ENCODE measurements around the gene CENPT.
"Not testable (repeated sequence)": the region's sequence is repeated elsewhere in the genome, so short reads cannot be mapped to it uniquely, and the experiment has no call there.

CENPT gene

DNA sequence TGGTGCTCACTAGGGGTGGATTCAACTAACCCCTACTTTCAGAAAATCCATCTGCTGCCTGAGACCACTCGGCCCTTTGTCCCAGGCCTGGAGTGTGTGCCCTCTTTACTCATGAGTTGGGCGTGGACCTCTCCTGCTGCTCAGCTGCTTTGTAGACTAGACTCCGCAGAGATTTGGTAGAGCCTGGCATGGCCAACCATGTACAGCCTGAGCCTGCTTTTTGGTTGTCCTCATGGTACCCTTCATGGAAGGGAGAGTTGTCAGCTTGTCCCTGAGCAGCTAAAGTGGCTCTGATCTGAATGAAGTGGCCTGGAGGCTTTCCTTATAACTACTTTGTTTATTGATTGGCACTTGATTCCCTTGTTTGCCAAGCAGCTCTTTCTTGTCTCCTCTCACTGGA lies 26.9 kb upstream of the CENPT start:
- no peak for DNase-seq (ENCODE audit: low read depth)

DNA sequence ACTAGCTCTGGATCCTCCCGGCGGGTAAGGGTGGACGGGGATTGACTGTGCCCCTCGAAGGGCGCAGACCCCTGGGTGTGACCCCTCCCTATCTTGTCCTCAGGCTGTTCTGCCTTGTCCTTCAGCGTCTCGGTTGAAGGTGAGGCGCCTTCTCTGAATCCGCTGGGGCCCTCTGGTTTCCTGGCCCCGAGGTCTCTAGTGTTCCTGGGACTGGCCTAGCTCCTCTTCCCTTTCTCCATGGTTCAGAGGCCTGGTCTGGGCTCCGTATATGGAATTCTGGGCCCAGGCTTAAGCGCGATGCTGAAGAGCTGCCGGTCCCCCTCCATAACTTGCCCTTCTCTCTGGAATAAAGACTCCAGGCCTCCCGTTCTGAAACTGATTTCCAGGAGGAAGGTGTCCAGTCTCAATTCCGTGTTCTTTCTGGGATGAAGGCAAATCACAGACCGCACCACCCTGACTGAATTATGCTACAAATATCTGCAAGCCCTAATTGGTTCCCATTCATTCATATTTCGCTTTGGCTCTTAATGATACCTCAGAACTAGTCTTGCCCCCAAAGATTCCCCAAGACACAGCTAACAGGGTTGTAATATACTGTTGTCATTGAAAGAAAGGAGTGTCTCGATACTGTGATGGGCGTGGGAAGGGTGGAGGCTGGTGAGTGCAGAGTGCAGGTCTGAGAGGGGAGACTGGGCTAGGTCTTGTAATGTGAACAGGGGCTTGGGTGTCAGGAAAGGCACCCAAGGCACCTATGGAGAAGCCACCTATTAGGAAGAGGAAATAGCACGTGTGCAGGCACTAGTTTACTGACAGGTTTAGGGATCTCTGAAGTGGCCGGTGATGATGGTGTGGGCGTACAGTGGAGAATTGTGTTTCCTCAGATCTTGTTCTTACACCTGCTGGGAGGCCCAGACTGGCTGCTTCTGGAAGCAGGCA lies 26.2 kb upstream of the CENPT start:
- no peak for DNase-seq (ENCODE audit: low read depth)

DNA sequence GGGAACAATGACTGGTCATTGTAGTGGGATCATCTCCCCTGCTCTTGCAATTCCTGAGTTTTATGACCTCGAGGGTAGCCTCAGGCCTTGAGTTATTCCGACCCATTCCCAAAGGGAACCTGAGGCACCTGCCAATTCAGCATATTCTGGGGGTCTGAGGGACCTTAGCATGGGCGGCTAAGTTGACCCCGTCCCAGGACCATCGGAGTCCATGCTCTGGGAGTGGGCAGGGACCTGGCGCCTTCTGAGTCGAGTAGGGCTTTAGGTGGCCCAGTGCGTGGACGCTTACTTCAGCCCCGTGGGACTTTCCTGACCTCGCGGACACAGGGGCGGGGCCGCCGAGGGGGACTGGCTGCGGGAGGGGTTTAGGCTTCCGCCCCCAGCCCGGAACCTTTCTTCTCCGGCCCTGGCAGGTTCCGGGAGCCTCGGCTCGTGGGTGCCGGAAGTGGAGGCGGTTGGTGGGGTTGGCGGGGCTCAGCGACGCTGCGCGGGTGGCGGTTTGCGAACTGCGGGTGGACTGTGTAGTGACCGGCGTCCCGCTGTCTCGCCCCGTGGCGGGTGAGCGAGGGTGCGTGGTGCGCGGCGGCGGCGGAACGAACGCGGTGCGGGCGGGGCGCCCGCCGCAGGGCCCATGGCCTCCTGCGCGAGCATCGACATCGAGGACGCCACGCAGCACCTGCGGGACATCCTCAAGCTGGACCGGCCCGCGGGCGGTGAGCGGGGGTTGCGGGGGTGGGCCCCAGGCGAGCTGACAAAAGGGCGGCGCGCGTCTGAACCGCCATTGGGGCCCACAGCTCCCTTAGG lies 25.3 kb upstream of the CENPT start, which contains the start of gene EDC4:
EDC4 (plus strand) TSS at position 422 of the 804 bp plus-strand sequence; CDS start at position 632, 210 bp downstream.
- DNase-seq (ENCODE audit: low read depth): peak; percentile 84

DNA sequence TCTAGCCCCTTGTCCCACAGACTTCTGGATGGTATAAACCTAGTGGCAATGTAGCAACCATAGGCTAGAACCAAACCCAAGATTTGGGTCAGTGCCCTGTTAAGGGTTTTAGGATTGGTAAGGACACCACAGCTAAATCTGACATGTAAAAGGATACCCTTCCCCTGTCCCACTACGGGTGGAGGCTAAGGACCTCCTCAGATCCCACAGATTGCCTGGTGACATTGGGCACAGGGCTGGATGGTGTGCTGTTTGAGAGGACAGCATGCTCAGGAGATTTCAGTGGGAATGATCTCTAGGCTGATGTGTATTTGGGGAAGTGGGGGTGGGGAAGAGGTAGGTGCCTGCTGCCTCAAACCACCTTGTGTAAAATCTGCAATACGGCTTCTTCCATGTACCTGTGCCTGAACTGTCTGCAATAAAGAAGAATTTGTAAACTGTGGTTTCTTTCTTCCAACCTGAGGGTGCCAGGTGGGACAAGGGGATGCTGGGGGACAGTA lies 24.7 kb upstream of the CENPT start:
- no peak for DNase-seq (ENCODE audit: low read depth)

DNA sequence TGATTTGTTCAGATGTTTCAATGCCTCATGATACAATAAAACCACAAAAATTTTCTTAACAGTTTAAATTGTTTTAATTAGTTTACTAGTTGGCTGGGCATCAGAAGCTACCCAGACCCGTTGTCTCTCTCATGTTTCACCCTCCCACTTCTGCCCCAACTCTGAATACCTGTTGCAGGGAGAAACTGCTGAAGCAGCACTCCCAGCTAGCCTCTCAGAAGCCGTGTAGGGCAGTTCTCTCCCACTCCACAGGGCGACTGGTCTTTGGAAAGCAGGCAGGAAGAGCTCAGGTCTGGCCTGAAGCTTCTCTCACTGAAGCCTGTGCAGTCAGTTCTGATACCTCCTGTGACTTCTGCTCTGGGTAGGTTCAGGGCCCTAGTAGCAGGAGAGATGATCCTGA lies 23.8 kb upstream of the CENPT start:
- no peak for DNase-seq (ENCODE audit: low read depth)

DNA sequence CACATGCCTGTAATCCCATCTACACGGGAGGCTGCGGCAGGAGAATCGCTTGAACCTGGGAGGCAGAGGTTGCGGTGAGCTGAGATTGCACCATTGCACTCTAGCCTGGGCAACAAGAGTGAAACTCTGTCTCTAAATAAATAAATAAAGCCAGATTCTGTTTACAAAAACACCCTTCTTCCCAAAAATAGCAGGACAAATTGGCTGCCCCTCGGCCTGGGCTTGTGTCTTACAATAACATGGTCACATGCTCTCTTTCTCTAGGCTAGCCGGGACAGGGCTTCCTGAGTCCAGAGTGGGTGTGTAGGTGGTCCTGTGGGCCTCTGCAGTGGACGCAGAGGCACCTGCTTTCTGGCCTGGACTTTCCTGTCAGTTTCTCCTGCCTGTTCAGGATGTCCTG lies 22.2 kb upstream of the CENPT start:
- DNase-seq (ENCODE audit: low read depth): no peak

DNA sequence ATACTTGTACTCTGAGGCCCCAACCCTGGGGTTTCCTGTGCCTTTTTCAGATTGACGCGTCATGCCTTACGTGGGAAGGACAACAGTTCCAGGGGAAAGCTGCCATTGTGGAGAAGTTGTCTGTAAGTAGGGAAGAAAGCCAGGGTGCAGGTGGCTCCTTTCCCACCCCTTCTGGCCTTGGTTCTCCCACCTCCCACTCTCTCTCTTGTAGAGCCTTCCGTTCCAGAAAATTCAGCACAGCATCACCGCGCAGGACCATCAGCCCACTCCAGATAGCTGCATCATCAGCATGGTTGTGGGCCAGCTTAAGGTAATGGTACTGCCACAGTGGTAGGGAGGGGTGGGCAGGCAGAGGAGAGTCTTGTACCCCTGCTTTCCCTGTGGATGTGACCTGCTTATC lies 20.8 kb upstream of the CENPT start:
- DNase-seq (ENCODE audit: low read depth): no peak

DNA sequence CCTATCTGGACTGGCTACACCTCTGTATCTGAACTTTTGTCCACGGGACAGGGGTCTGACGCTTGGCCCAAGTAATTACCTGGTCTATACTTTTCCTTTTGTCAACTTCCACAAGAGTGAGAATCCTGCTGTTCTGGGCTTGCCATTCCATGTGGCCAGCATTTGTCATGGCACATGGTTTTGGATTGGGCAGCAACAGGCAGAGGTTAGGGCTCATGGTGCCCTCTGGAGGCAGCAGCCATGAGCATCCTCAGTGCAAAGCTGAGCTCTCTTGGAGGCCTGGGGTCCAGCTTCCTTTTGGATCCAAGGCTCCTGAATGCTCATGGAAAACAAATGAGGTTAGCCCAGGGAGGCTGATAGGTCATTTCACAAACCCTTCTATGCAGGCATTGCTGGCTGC lies 17.8 kb upstream of the CENPT start:
- DNase-seq (ENCODE audit: low read depth): no peak

DNA sequence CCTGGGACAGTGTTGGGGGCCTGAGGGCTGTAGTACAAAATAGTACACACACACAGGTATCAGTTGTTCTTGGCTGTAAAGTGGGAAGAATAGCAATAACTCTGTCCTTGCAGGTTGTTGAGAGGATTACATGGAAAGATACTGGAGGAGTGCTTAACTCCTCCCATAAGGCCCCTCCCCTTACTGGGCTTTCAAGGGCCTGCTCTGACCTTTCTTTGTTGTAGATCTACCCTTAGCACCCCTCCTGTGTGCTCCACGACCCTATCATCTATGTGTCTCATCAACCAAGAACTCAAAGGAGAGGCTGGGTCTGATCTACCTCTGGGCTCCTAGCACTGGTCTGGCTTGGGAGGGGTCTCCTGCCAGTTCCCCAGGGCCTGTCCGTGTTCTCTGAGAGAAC lies 17.1 kb upstream of the CENPT start:
- DNase-seq (ENCODE audit: low read depth): no peak

DNA sequence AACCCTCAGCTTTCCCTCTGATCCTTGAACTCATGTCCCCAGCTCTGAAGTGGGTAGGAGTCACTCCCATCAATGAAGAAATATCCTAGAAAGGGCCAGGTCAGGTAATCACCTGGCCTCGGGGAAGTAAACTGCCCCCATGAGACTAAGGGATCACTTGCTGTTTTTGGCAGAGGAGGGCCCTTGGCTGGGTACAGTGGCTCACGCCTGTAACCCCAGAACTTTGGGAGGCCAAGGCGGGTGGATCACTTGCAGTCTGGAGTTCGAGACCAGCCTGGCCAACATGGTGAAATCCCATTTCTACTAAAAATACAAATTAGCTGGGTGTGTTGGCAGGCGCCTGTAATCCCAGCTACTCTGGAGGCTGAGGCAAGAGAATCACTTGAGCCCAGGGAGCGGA lies 16.6 kb upstream of the CENPT start:
- DNase-seq (ENCODE audit: low read depth): not testable (repeated sequence)

DNA sequence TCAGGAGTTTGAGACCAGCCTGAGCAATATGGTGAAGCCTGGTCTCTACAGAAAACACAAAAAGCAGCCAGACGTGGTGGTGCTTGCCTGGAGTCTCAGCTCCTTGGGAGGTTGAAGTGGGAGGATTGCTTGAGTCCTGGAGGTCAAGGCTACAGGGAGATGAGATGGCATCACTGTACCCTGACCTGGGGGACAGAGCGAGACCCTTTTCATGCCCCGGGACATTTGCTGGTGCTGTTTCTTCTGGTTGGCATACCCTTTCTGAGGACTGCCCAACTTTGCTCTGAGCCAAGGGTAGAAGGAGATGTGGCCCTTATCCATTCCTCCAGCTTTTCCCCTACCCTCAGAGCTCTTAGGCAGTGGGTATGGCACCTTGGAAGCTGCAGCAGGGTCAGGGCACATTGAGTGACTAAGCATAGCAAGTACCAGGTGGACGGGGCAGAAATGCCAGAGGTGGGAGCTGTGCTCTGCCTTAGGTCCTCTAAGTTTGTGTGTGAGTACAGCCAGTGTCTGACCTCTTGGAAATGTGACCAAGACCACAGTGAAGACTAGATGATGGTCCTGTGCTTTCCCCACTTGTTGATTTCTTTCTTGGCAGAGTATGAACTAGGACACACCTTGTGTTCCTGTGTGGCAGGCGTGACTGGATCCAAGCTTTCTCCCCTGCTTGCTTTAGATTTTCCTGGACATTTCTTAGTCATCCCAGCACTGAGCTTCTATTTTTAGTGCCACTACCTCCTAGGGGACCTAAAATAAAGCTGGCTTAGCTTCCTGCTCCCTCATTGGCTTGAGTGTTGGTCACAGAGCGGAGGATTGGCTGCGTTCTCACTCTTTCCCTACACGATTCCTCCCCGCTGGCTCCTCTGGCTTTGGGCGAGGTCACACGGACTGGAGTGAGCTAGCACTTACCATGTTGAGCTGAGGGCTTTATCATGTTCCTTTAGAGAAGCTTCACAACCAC lies 15.4 kb upstream of the CENPT start:
- DNase-seq (ENCODE audit: low read depth): no peak

DNA sequence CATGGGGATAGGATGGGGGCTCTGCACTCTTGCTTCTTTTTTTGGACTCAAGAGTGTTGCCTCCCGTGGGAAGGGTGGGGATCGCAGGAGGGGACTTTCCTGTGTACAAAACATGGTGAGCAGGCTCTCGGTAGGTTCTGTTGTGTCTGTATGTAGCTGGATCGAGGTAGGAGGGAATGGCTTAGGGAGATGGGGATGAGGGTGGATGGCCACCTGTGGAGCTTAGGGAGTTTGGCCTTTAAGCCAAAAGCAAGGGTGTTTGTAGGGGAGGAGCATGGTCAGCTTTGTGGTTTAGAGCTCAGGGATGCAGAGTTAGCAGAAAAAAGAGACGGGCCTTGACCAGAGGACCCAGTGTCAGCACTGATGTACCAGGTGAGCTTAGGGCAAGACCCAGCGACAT lies 14.4 kb upstream of the CENPT start:
- DNase-seq (ENCODE audit: low read depth): no peak

DNA sequence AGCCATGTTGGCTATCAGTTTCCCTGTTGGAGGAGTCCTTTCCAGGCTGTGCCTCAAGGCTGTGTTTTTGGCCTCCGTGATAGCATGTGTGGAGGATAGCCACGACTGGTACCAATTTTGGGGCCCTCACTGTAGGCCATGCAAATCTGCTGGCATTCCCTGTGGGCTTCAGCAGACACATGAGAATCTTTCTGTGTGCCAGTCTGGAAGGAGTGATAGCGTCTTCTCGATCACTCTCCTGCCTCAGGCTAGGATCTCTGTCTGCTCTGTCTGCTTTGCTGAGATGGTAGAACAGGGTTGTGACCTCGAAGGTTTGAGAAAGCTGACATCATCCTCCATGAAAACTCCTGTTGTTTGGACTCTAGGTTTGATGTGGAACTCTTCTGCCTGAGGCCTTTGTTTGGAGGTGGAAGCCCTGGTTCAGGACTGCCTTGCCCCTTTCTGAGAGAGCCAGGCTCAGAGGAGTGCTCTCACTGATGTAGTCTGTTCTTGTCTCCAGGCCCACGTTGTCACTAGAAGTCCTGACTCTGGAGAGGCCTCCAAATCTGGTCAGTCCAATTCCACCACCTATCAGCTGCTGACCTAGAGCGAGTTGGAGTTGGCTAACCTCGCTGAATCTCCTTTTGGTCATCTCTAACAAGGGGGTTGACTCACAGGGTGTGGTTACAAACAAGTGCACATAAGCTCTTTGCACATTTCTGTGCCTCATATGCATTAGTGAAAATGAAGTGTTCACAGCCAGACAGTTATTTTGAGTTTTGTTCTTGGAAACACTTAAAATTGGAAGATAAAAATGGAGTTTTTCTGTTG lies 13.3 kb upstream of the CENPT start:
- DNase-seq (ENCODE audit: low read depth): no peak

DNA sequence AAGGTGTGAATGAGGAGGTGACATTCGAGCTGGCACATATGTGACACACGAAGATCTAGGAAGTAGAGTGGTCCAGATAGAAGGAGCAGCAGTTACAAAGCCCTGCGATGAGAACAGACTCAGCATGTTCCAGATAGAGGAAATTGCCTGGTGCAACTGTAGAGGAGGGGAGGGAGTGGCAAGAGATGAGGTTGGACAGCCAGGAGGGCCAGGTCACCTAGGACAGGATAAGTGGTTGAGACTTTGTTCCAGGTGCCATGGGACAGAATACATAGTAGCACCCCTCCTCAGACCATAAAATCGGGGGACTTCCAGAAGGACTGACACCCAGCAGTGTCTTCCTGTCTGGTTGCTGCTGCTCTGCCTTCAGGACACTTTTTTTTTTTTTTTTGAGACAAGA lies 11.0 kb upstream of the CENPT start:
- DNase-seq (ENCODE audit: low read depth): no peak

DNA sequence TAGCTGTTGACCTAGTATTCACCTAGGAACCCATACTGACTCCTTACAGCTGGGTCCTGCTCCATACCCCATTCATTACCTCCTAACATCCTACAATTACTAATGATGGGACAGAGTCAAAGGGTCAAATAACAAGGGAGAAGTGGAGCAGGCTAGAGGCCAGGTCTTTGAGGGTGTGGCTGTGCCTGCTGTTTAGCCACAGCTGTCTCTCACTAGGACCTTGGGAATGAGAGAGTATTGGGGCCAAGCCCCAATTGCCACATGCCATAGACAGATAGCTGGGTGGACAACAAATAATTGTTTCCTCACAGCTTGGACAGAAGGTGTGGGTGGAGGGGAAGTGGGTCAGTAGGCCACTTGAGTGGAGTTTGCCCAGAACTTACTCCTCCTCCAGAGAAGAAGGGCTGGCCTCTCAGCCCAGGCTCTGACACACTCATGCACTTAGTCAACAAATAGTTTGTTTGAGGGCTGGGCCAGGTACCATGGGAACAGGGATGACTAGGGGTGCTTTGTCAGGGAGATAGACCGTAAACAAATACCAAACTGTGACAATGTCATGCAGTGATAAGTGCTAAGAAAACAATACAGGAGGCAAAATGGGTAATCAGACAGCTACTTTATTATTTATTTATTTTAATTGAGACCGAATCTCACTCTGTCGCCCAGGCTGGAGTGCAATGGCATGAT lies 10.2 kb upstream of the CENPT start:
- DNase-seq (ENCODE audit: low read depth): no peak

DNA sequence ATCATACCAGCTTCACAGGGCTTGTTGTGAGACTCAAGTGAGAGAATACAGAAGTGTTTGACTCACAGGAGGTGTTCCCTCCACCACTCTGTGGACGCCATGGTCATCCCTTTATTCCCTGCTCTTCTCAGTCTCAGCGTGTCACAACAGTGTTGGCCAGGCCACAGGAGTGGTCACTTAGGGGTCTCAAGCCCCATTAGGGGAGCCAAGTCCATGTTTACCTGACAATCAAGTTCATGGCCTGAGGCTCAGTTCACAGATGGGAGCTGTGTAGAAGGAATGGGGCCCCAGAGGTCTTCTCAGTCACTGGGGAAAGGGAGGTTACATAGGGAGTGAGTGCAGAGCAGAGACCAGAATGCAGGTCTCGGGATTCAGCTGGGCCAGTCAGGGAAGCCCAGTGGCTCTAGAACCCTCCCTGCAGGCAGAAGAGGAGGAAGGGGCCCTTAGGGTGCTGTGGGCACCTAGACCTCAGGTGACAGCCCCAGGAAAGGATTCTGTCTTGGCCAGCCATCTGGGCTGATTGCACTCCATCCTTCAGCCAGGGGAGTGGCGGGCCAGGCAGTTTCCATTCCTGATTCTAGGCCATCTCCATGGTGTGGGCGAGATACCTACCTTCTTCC lies 9.5 kb upstream of the CENPT start:
- DNase-seq (ENCODE audit: low read depth): no peak

DNA sequence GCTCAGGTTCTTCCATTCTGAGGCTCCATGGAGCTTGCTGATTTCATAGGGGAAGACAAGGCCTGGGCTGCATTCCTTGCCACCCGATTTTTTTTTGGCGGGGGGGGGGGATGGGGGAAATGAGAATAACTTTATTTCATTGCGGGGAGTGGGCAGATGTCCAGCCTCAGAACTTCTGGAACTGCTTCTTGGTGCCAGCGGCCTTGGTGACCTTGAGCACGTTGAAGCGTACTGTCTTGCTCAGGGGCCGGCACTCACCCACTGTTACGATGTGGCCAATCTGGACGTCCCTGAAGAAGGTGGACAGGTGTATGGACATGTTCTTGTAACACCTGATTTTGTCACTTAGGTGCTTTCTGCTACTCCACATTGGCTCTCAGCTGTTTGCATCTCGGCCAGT lies 8.3 kb upstream of the CENPT start:
- no peak for DNase-seq (ENCODE audit: low read depth)

DNA sequence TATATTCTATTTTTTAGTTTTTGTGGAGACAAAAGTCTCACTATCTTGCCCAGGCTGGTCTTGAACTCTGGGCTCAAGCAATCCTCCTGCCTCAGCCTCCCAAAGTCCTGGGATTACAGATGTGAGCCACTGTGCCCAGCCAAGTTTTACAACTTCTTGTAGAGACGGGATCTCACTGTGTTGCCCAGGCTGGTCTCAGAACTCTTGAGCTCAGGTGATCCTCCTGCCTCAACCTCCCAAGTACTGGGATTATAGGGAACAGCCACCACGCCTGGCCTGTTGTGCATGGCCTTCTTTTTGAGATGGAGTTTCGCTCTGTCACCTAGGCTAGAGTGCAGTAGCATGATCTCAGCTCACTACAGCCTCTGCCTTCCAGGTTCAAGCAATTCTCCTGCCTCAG lies 6.2 kb upstream of the CENPT start:
- DNase-seq (ENCODE audit: low read depth): no peak

DNA sequence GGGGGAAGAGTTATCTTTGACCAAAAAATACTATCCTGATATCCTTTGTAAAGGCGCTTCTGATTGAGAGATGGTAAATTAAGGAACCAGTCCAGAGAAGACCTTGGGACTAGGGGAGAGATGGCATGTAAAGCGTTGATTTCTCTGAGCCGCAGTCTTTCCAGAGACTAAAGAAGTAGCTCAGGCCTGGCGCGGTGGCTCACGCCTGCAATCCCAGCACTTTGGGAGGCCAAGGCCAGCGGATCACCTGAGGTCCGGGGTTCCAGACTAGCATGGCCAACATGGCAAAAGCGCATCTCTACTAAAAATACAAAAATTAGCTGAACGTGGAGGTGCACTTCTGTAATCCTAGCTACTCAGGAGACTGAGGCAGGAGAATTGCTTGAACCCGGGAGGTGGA lies 625 bp upstream of the CENPT start:
- DNase-seq (ENCODE audit: low read depth): no peak

Measured in stimulated activated CD8-positive, alpha-beta memory T cell treated with anti-CD3 and anti-CD28 coated beads, Interleukin-4, amount 100 ng/mL, for 24 hours (primary cell).